GM12878 (cell line): ENCODE measurements around the gene ZNF678.

Experiments
- NFIC ChIP-seq: IDR thresholded peaks from 2 replicates; pipeline ENCODE4 v1.6.1; 2012; ENCODE audit warnings: low read depth, mild to moderate bottlenecking, inconsistent platforms, low read length, moderate library complexity
- POLR2AphosphoS5 ChIP-seq: IDR thresholded peaks from 2 replicates; pipeline ENCODE4 v1.6.1; 2011; ENCODE audit warnings: mild to moderate bottlenecking, low read length, inconsistent platforms
- TAF1 ChIP-seq: IDR thresholded peaks from 2 replicates; pipeline ENCODE4 v1.6.1; 2011; ENCODE audit warnings: mild to moderate bottlenecking, low read depth, low read length, borderline replicate concordance
- TF ChIP-seq, protein P1 (sequence below), 3 experiments: IDR thresholded peaks in 2 of 3; conservative IDR thresholded peaks in 1 of 3; 2 replicates each; pipeline ENCODE4 v1.5.1; 2011; ENCODE audit warnings: low read depth in 3 of 3, low read length in 3 of 3, mild to moderate bottlenecking in 3 of 3, control low read depth in 2 of 3, moderate library complexity in 2 of 3, inconsistent platforms in 1 of 3, mixed read lengths in 1 of 3; ENCODE audit not compliant: control insufficient read depth in 2 of 3, insufficient read depth in 1 of 3; ENCODE audit errors: extremely low read depth in 1 of 3
- TF ChIP-seq, protein P2 (sequence below): IDR thresholded peaks from 2 replicates; pipeline ENCODE4 v1.6.1; 2012; ENCODE audit warnings: low read depth, low read length, improper control_type of control experiment

DNA sequence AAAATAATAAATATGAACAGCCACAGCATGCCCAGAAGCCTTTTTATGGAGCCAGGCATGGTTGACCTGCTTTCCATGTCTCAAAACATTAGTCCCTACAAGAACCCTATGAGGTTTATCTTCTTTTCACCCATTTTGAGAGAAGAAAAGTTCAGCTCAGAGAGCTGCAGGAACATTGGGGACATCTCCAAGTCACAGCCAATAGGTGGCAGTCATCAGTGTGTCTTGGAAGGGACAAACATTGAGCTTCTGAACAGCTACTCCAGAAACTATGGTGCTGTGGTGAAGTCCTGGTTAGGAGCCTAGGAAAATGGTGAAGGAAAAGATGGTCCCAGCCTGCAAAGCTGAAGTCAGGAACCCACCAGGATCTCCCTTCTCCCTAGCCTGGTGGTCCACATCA is 98.1 kb downstream of the ZNF678 start:
- TF ChIP-seq POLR2AphosphoS5 (no peak), TAF1 (no peak), NFIC (no peak)
- TF ChIP-seq, protein P1, sequence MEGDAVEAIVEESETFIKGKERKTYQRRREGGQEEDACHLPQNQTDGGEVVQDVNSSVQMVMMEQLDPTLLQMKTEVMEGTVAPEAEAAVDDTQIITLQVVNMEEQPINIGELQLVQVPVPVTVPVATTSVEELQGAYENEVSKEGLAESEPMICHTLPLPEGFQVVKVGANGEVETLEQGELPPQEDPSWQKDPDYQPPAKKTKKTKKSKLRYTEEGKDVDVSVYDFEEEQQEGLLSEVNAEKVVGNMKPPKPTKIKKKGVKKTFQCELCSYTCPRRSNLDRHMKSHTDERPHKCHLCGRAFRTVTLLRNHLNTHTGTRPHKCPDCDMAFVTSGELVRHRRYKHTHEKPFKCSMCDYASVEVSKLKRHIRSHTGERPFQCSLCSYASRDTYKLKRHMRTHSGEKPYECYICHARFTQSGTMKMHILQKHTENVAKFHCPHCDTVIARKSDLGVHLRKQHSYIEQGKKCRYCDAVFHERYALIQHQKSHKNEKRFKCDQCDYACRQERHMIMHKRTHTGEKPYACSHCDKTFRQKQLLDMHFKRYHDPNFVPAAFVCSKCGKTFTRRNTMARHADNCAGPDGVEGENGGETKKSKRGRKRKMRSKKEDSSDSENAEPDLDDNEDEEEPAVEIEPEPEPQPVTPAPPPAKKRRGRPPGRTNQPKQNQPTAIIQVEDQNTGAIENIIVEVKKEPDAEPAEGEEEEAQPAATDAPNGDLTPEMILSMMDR (IDR thresholded peaks at IDR 0.05 in 2 of 3, conservative IDR thresholded peaks at IDR 0.05 in 1 of 3; ENCODE audit: control insufficient read depth in 2 of 3, extremely low read depth in 1 of 3, insufficient read depth in 1 of 3, low read depth in 3 of 3, low read length in 3 of 3): no peak
- TF ChIP-seq, protein P2, sequence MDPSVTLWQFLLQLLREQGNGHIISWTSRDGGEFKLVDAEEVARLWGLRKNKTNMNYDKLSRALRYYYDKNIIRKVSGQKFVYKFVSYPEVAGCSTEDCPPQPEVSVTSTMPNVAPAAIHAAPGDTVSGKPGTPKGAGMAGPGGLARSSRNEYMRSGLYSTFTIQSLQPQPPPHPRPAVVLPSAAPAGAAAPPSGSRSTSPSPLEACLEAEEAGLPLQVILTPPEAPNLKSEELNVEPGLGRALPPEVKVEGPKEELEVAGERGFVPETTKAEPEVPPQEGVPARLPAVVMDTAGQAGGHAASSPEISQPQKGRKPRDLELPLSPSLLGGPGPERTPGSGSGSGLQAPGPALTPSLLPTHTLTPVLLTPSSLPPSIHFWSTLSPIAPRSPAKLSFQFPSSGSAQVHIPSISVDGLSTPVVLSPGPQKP: no peak
